ENCODE measurements around the gene EFNA4.

The EFNA4 gene

GRCh38 chr1:155053531-155054105 is 9.9 kb upstream of the EFNA4 start:
- H3K4me3 ChIP-seq (ENCODE audit: low read depth, low read length) = no peak overlapping the region
- ChIA-PET POLR2A (no interaction called here), CTCF (interaction anchor here (0.7 to 20.6 kb wide), 8 partner anchors 7 to 114 kb away, joined by 3 to 433 read pairs (median 6); partner anchors contain the start of genes ADAM15, EFNA4 and PBXIP1)
- no peak for DNase-seq (ENCODE audit: low read depth, low spot score)
- TF ChIP-seq, protein P1, sequence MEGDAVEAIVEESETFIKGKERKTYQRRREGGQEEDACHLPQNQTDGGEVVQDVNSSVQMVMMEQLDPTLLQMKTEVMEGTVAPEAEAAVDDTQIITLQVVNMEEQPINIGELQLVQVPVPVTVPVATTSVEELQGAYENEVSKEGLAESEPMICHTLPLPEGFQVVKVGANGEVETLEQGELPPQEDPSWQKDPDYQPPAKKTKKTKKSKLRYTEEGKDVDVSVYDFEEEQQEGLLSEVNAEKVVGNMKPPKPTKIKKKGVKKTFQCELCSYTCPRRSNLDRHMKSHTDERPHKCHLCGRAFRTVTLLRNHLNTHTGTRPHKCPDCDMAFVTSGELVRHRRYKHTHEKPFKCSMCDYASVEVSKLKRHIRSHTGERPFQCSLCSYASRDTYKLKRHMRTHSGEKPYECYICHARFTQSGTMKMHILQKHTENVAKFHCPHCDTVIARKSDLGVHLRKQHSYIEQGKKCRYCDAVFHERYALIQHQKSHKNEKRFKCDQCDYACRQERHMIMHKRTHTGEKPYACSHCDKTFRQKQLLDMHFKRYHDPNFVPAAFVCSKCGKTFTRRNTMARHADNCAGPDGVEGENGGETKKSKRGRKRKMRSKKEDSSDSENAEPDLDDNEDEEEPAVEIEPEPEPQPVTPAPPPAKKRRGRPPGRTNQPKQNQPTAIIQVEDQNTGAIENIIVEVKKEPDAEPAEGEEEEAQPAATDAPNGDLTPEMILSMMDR (IDR thresholded peaks at IDR 0.05; ENCODE audit: insufficient read depth, low read length, missing control alignments) = no peak

- no peak overlapping the region for H3K4me3 ChIP-seq (ENCODE audit: low read depth, low read length)
- no peak for DNase-seq (ENCODE audit: low read depth, low spot score)
- ChIA-PET POLR2A (no interaction called here), CTCF (interaction anchor here (0.7 to 17.3 kb wide), 13 partner anchors 12 to 178 kb away, joined by 3 to 433 read pairs (median 4); partner anchors contain the start of genes ADAM15 and EFNA3)
- TF ChIP-seq, protein P1 (IDR thresholded peaks at IDR 0.05; ENCODE audit: insufficient read depth, low read length, missing control alignments) = no peak
Observed at GRCh38 chr1:155057104-155057503, 6.4 kb upstream of the EFNA4 start.

DNA sequence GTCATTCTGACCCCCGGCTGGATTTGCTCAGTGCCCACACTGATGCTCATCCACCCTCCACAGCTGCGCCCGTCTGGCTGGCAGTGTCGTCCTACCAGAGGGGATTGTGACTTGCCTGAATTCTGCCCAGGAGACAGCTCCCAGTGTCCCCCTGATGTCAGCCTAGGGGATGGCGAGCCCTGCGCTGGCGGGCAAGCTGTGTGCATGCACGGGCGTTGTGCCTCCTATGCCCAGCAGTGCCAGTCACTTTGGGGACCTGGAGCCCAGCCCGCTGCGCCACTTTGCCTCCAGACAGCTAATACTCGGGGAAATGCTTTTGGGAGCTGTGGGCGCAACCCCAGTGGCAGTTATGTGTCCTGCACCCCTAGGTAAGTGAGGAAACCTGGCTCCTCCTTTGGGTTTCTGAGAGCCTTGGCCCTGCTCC is 5.7 kb upstream of the EFNA4 start:
- no peak overlapping the region for H3K4me3 ChIP-seq (ENCODE audit: low read depth, low read length)
- CTCF ChIA-PET = interaction anchor here (1.1 to 17.3 kb wide), 14 partner anchors 12 to 179 kb away, joined by 3 to 433 read pairs (median 5); partner anchors contain the start of genes ADAM15, EFNA3, LENEP and PBXIP1
- POLR2A ChIA-PET = interaction anchor here (0.7 kb wide), 1 partner anchor 12 kb away, joined by 3 read pairs; no protein-coding TSS in a partner anchor
- TF ChIP-seq, protein P1 (IDR thresholded peaks at IDR 0.05; ENCODE audit: insufficient read depth, low read length, missing control alignments) = peak; percentile 11
- no peak for DNase-seq (ENCODE audit: low read depth, low spot score)

DNA sequence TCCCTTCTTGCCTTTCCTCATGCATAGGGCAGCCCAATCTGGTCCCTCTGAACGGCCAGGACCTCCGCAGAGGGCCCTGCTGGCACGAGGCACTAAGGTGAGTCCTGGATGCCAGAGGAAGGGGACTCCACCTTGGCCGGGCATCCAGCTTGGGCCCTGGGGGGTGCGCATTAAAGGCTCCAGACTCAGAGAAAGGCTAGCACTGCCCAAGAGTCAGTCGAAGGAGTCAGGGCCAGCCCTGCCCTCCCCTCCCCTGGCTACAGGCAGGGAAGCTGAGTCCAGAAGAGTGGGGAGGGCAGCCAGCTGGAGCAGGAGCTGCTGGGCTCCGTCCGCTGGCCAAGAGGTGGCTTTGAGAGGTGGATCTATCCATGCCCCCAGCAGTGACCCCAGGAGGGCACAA is 2.8 kb upstream of the EFNA4 start:
- ChIA-PET POLR2A (no interaction called here), CTCF (interaction anchor here (0.7 to 17.3 kb wide), 25 partner anchors 14 to 581 kb away, joined by 3 to 433 read pairs (median 5); partner anchors contain the start of genes ADAM15, DCST1, DCST2 and EFNA3)

DNA sequence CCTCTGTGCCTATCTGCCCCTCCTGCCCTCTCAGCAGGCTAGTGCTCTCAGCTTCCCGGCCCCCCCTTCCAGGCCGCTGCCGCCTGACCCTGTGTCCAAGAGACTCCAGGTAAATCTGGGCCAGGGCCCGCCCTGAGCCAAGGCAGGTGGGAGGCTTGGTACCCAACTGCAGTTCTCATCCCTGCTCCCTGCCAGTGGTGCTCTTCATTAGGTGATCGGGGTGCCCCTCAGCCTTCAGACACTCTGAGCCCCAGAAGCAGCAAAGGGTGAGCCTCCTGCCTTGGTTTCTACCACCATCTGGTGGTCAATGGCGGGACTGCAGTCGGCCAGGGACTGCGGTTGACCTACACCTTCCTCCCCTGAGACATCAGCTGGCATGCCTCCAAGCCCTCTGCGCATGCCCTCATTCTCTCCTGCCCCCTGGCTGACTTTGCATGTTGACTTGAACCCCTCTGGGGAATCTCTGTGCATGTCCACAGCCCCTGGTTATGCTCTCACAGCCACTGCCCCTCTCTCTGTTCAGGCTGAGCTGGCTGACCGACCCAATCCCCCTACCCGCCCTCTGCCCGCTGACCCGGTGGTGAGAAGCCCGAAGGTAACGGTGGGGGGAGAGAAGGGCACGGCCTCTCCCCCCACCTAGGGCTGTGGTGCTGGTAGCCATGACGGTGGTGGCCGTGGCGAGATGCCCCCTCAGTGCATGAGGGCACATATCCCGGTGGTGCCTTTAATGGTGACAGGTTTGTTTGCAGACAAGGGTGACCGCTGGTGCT is 2.0 kb upstream of the EFNA4 start:
- POLR2A ChIA-PET = no interaction called here
- CTCF ChIA-PET = interaction anchor here (0.6 to 17.3 kb wide), 33 partner anchors 13 to 582 kb away, joined by 3 to 433 read pairs (median 4); partner anchors contain the start of genes ADAM15, DCST1, DCST2 and EFNA3
- TF ChIP-seq, protein P1 (IDR thresholded peaks at IDR 0.05; ENCODE audit: insufficient read depth, low read length, missing control alignments) = peak; percentile 93

More for the DNA sequence above, 2.8 kb upstream of the EFNA4 start:
- TF ChIP-seq, protein P1 (IDR thresholded peaks at IDR 0.05; ENCODE audit: insufficient read depth, low read length, missing control alignments) = no peak
- no peak for DNase-seq (ENCODE audit: low read depth, low spot score)
- no peak overlapping the region for H3K4me3 ChIP-seq (ENCODE audit: low read depth, low read length)

More for the DNA sequence above, 2.0 kb upstream of the EFNA4 start:
- no peak for DNase-seq (ENCODE audit: low read depth, low spot score)
- H3K4me3 ChIP-seq (ENCODE audit: low read depth, low read length) = no peak overlapping the region

Data from AG04449 (cell line).